Fibroblast of the aortic adventitia (primary cell): Measurements from ENCODE around the gene LRMDA. TPM values are rescaled to one million over a fixed set of nuclear protein-coding genes. Genes with fewer than 3 reads are reported as not detected.
A peak's percentile ranks its signal among the peaks of the same experiment; 100 is the strongest.

Experiments used
- DNase-seq: peaks from one replicate; pipeline ENCODE4 v3.0.0-alpha.2; 2010; ENCODE audit warnings: low read depth
- H3K4me3 ChIP-seq: 2 replicates; pipeline ENCODE4 v1.5.1; 2011; ENCODE audit warnings: low read depth, mild to moderate bottlenecking, control low read depth, low read length, moderate library complexity
- CTCF ChIP-seq: IDR thresholded peaks from 2 replicates; pipeline ENCODE4 v1.5.1; 2011; ENCODE audit warnings: mild to moderate bottlenecking, low read length, control low read depth, inconsistent platforms; ENCODE audit not compliant: insufficient read depth
- total RNA-seq: library from RNA; depleted of rRNA; stranded (reverse); fragments of >200 nt; gene quantifications from 2 replicates; pipeline ENCODE4 v1.2.3, GENCODE V29; 2012; ENCODE audit warnings: low replicate concordance

Gene LRMDA
- total RNA-seq, 1 donor, result 6.3 TPM

DNA sequence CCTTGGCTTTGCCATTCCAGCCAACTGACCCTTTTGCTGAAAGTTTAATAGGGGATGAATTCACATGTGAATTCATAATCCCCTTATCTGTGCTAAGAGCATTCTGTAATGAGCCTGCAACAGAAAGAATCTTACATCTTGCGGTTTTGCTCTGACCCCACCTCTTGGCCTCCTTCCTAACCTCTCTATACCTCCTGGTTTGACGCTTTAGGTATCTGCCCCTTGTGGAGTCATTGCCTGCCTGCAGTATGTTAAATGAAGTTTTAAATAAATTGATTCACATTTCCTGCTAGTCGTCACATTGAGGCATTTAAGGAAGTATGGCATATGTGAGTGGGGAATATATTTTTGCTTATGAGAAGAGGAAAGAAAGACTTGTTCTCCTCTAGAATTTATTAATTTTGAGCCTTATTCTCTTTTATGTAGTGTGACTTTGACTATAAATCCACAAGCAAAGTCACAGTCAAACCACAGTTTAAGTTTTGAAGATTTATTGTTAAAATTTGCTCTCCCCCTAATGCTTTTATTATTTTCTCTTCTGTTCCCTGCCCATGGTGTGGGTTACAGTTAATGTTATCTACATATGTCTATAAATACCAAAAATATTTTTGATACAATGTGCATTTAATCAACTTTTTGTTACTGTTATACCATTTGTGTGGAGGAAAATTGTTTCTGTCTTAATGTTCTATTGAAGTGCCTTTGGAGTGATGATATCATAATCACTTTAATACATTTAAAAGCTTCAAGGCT, 60.9 kb downstream of the LRMDA start:
- DNase-seq, result peak; percentile 57
- TF ChIP-seq CTCF, result no peak
- no peak overlapping the region for H3K4me3 ChIP-seq

- DNase-seq, result no peak
- no peak for TF ChIP-seq CTCF
- H3K4me3 ChIP-seq, result no peak overlapping the region
These were observed 62.0 kb downstream of the LRMDA start for GRCh38 chr10:75493464-75493863.

- DNase-seq, result no peak
- H3K4me3 ChIP-seq, result no peak overlapping the region
- no peak for TF ChIP-seq CTCF
These were observed 64.2 kb downstream of the LRMDA start for GRCh38 chr10:75495434-75496190.

DNA sequence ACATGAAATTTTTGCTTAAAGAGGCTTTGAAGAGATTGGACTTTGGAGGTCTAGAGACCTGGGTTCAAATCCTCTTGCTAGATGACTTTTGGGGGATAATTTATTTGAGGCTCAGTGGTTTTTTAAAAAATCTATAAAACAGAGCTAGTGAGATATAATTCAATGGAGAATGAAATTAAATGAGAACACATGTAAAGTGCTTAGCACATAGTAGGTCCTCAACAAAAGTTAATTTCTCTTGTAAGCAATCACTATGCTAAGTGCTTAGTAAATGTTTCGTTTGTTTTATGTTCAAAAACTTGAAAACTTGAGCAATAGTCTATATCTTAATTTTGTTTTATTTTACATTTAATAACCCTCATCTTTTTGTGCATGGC, 64.8 kb downstream of the LRMDA start:
- no peak for DNase-seq
- TF ChIP-seq CTCF, result no peak

GRCh38 chr10:75497997-75498883, 66.8 kb downstream of the LRMDA start:
- no peak overlapping the region for H3K4me3 ChIP-seq
- DNase-seq, result peak; percentile 98
- no peak for TF ChIP-seq CTCF

More for the DNA sequence above, 64.8 kb downstream of the LRMDA start:
- H3K4me3 ChIP-seq, result no peak overlapping the region

DNA sequence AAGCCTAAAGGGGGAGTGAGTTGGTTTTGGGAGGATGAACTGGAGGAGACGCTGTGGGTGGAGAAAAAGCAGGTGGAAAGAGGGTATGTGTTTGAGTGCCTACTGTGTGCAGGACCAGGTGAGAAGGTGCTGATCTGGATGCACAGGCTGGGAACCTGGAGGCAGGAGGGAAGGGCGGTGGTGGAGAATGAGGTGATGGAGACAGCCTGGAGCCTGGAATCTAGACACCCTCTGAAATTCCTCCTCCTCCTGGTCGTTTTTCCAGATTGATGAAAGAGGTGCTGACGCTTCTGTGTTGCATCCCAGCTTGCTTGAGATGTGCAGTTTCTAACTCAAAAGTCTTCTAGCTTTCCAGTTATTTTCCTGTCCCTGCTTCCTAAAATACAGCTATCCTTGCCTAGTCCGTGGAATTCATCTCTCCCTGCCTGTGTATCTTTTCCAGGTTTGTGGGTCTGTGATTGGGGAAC, 67.5 kb downstream of the LRMDA start:
- no peak overlapping the region for H3K4me3 ChIP-seq
- TF ChIP-seq CTCF, result no peak
- DNase-seq, result peak; percentile 43
